ENCODE measurements around the gene FAM3D.

GRCh38 chr3:58625196-58625824, 41.3 kb downstream of the FAM3D start:
- TF ChIP-seq, protein P1, sequence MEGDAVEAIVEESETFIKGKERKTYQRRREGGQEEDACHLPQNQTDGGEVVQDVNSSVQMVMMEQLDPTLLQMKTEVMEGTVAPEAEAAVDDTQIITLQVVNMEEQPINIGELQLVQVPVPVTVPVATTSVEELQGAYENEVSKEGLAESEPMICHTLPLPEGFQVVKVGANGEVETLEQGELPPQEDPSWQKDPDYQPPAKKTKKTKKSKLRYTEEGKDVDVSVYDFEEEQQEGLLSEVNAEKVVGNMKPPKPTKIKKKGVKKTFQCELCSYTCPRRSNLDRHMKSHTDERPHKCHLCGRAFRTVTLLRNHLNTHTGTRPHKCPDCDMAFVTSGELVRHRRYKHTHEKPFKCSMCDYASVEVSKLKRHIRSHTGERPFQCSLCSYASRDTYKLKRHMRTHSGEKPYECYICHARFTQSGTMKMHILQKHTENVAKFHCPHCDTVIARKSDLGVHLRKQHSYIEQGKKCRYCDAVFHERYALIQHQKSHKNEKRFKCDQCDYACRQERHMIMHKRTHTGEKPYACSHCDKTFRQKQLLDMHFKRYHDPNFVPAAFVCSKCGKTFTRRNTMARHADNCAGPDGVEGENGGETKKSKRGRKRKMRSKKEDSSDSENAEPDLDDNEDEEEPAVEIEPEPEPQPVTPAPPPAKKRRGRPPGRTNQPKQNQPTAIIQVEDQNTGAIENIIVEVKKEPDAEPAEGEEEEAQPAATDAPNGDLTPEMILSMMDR (IDR thresholded peaks at IDR 0.05): no peak
- TF ChIP-seq POLR2A (IDR thresholded peaks at IDR 0.05): no peak
